ENCODE measurements around the gene DNAJB12.

DNA sequence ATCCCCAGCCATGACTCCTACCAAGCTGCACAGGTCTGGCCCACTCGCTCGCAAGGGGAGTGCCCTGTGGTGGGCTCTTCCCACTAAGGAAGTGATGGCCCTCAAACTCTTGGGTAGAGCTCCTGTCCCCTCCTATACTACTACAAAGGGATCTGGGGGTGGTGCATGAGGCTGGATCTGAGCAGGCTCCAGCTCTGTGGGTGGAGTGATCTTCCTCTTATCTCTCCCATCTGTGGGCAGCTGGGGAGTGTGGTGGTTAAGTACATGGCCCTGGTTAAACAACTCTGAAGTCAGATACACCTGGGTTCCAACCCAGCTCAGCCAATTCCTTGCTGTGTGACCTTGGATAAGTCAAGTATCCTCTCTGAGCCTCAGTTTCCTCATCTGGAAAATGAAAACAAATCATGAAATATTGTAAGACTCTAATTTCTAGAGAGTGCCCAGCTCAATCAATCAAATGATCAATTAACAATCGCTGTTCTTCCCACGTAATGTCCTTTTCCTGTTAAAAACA, 63.6 kb downstream of the DNAJB12 start:
- TF ChIP-seq ZNF777 (tag by site-specific recombination; IDR thresholded peaks at IDR 0.05; ENCODE audit: borderline replicate concordance) (no peak), ZFP3 (tag by site-specific recombination; IDR thresholded peaks at IDR 0.05; ENCODE audit: low read depth) (no peak), KLF9 (tag by site-specific recombination; IDR thresholded peaks at IDR 0.05; ENCODE audit: low read depth) (no peak), ZNF433 (tag by site-specific recombination; IDR thresholded peaks at IDR 0.05; ENCODE audit: low read depth) (no peak), BCL11A (tag by site-specific recombination; IDR thresholded peaks at IDR 0.05; ENCODE audit: low read depth) (no peak), REPIN1 (tag by site-specific recombination; IDR thresholded peaks at IDR 0.05; ENCODE audit: low read depth) (no peak), ZNF830 (tag by site-specific recombination; IDR thresholded peaks at IDR 0.05; ENCODE audit: low read depth) (no peak), ZNF121 (tag by site-specific recombination; IDR thresholded peaks at IDR 0.05) (no peak)
- TF ChIP-seq, protein P1, sequence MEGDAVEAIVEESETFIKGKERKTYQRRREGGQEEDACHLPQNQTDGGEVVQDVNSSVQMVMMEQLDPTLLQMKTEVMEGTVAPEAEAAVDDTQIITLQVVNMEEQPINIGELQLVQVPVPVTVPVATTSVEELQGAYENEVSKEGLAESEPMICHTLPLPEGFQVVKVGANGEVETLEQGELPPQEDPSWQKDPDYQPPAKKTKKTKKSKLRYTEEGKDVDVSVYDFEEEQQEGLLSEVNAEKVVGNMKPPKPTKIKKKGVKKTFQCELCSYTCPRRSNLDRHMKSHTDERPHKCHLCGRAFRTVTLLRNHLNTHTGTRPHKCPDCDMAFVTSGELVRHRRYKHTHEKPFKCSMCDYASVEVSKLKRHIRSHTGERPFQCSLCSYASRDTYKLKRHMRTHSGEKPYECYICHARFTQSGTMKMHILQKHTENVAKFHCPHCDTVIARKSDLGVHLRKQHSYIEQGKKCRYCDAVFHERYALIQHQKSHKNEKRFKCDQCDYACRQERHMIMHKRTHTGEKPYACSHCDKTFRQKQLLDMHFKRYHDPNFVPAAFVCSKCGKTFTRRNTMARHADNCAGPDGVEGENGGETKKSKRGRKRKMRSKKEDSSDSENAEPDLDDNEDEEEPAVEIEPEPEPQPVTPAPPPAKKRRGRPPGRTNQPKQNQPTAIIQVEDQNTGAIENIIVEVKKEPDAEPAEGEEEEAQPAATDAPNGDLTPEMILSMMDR (tag by site-specific recombination; IDR thresholded peaks at IDR 0.05): no peak
- TF ChIP-seq, protein P2, sequence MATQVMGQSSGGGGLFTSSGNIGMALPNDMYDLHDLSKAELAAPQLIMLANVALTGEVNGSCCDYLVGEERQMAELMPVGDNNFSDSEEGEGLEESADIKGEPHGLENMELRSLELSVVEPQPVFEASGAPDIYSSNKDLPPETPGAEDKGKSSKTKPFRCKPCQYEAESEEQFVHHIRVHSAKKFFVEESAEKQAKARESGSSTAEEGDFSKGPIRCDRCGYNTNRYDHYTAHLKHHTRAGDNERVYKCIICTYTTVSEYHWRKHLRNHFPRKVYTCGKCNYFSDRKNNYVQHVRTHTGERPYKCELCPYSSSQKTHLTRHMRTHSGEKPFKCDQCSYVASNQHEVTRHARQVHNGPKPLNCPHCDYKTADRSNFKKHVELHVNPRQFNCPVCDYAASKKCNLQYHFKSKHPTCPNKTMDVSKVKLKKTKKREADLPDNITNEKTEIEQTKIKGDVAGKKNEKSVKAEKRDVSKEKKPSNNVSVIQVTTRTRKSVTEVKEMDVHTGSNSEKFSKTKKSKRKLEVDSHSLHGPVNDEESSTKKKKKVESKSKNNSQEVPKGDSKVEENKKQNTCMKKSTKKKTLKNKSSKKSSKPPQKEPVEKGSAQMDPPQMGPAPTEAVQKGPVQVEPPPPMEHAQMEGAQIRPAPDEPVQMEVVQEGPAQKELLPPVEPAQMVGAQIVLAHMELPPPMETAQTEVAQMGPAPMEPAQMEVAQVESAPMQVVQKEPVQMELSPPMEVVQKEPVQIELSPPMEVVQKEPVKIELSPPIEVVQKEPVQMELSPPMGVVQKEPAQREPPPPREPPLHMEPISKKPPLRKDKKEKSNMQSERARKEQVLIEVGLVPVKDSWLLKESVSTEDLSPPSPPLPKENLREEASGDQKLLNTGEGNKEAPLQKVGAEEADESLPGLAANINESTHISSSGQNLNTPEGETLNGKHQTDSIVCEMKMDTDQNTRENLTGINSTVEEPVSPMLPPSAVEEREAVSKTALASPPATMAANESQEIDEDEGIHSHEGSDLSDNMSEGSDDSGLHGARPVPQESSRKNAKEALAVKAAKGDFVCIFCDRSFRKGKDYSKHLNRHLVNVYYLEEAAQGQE (tag by site-specific recombination; IDR thresholded peaks at IDR 0.05): no peak
- TF ChIP-seq, protein P3, sequence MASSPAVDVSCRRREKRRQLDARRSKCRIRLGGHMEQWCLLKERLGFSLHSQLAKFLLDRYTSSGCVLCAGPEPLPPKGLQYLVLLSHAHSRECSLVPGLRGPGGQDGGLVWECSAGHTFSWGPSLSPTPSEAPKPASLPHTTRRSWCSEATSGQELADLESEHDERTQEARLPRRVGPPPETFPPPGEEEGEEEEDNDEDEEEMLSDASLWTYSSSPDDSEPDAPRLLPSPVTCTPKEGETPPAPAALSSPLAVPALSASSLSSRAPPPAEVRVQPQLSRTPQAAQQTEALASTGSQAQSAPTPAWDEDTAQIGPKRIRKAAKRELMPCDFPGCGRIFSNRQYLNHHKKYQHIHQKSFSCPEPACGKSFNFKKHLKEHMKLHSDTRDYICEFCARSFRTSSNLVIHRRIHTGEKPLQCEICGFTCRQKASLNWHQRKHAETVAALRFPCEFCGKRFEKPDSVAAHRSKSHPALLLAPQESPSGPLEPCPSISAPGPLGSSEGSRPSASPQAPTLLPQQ (tag by site-specific recombination; IDR thresholded peaks at IDR 0.05): no peak
- TF ChIP-seq, protein P4, sequence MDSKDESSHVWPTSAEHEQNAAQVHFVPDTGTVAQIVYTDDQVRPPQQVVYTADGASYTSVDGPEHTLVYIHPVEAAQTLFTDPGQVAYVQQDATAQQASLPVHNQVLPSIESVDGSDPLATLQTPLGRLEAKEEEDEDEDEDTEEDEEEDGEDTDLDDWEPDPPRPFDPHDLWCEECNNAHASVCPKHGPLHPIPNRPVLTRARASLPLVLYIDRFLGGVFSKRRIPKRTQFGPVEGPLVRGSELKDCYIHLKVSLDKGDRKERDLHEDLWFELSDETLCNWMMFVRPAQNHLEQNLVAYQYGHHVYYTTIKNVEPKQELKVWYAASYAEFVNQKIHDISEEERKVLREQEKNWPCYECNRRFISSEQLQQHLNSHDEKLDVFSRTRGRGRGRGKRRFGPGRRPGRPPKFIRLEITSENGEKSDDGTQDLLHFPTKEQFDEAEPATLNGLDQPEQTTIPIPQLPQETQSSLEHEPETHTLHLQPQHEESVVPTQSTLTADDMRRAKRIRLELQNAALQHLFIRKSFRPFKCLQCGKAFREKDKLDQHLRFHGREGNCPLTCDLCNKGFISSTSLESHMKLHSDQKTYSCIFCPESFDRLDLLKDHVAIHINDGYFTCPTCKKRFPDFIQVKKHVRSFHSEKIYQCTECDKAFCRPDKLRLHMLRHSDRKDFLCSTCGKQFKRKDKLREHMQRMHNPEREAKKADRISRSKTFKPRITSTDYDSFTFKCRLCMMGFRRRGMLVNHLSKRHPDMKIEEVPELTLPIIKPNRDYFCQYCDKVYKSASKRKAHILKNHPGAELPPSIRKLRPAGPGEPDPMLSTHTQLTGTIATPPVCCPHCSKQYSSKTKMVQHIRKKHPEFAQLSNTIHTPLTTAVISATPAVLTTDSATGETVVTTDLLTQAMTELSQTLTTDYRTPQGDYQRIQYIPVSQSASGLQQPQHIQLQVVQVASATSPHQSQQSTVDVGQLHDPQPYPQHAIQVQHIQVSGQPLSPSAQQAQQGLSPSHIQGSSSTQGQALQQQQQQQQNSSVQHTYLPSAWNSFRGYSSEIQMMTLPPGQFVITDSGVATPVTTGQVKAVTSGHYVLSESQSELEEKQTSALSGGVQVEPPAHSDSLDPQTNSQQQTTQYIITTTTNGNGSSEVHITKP (tag by site-specific recombination; IDR thresholded peaks at IDR 0.05): peak; percentile 25; the same call in 1 of the 2 replicates
